Choroid plexus epithelial cell (primary cell): Measurements from ENCODE around the gene EBLN1.
A peak's percentile ranks its signal among the peaks of the same experiment; 100 is the strongest.

Experiments
- DNase-seq: peaks from one replicate; pipeline ENCODE4 v3.0.0-alpha.2; 2010; ENCODE audit warnings: low read depth
- H3K4me3 ChIP-seq: 2 replicates; pipeline ENCODE4 v1.5.1; 2011; ENCODE audit warnings: low read depth, mild to moderate bottlenecking, control low read depth, low read length, moderate library complexity
- TF ChIP-seq, protein P1 (sequence below): conservative IDR thresholded peaks from 2 replicates; pipeline ENCODE4 v1.5.1; 2011; ENCODE audit warnings: low read depth, mild to moderate bottlenecking, control low read depth, inconsistent platforms, low read length, moderate library complexity

The EBLN1 gene

DNA sequence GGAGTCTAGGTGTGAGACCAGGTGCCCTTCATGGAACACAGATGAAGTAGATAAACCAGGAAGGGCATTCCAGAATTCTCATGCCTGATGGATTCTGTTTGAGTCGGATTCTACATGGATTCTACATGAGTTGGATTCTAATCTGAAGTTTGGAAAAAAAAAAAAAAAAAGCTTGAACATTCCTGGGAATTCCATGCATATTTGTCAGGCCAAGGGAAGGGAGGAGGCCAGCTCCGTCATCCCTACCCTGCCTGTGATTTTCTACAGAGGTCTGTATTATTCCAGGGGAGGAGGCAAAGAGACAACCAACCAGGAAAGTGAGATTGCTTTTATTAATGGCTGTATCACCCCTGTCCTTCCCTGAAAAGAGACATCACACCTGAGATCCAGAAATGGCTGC is 27.8 kb upstream of the EBLN1 start:
- DNase-seq: no peak
- H3K4me3 ChIP-seq: no peak overlapping the region
- TF ChIP-seq, protein P1, sequence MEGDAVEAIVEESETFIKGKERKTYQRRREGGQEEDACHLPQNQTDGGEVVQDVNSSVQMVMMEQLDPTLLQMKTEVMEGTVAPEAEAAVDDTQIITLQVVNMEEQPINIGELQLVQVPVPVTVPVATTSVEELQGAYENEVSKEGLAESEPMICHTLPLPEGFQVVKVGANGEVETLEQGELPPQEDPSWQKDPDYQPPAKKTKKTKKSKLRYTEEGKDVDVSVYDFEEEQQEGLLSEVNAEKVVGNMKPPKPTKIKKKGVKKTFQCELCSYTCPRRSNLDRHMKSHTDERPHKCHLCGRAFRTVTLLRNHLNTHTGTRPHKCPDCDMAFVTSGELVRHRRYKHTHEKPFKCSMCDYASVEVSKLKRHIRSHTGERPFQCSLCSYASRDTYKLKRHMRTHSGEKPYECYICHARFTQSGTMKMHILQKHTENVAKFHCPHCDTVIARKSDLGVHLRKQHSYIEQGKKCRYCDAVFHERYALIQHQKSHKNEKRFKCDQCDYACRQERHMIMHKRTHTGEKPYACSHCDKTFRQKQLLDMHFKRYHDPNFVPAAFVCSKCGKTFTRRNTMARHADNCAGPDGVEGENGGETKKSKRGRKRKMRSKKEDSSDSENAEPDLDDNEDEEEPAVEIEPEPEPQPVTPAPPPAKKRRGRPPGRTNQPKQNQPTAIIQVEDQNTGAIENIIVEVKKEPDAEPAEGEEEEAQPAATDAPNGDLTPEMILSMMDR: no peak

DNA sequence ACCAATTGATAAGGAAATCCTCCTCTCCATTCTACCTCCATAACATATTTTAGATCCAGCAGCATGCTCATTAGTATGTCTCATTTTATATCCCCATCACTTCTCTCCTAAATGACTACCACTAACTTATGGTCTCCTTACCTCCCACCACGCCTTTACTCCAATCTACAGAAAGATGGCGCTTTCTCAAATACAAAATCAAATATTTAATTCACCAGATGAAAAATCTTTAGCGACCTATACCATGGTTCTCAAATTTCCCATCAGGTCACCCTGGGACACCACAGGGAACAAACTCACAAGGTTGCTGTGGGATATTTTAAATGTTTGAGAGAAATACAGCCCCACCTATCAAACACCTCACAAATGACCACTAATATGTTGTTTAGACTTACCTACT is 27.0 kb upstream of the EBLN1 start:
- H3K4me3 ChIP-seq: no peak overlapping the region
- TF ChIP-seq, protein P1: no peak

DNA sequence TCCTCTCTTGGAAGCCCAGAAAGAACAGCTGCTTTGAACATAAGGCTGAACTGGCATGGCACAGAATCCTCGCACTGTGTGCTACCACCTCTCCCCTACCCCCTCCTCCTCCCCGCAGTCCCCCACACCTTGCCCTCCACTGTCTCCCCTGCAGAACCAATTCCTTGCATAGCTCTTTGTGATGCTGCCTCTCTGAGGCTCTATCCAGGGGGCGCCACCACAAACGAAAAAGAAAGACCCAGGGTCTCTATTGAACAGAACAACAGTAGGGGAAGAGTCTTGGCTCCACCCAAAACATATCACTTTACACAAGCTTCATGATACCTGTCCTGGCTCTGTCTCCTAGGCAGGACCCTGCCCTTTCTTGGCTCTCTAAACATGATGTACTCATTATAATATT is 26.2 kb upstream of the EBLN1 start:
- DNase-seq: no peak
- H3K4me3 ChIP-seq: no peak overlapping the region
- TF ChIP-seq, protein P1: peak; percentile 27

More for the DNA sequence above, 27.0 kb upstream of the EBLN1 start:
- no peak for DNase-seq

DNA sequence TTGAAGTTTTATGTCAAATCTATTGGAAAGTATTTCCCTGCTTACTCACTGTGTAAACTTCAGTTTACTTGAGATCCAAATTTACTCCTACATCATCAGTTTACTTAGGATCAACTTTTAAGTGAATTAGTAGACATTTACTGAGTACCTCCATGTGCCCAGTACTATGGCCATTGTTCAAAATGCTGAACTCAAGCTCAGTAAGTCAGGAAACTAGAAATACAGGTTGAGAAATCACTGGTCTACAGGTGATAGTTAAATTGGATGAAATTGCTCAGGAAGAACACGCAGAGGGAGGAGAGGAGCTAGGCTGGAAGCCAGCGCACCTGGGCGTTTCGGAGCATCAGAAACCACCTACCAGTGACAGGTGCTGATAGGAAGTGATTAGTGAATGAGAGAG is 25.5 kb upstream of the EBLN1 start:
- TF ChIP-seq, protein P1: no peak
- H3K4me3 ChIP-seq: no peak overlapping the region
- no peak for DNase-seq

DNA sequence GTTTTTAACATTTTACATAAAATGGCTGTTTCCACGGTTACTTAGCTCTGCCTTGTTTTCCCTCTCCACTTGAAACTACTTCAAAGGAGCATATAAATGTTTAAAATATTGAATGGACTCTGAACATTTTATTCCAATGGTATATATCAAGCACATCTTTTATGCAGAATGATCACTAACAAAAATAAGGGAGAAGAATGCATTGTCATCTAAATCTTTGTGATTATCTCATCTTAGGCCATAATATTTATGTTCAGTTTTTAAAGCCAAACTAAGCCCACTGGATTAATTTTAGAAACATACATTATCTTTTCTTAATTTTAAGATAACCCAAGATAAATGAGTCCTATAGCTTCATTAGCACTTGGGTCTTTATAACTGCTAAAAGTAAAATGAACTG is 13.4 kb upstream of the EBLN1 start:
- DNase-seq: no peak
- no peak overlapping the region for H3K4me3 ChIP-seq
- TF ChIP-seq, protein P1: no peak

DNA sequence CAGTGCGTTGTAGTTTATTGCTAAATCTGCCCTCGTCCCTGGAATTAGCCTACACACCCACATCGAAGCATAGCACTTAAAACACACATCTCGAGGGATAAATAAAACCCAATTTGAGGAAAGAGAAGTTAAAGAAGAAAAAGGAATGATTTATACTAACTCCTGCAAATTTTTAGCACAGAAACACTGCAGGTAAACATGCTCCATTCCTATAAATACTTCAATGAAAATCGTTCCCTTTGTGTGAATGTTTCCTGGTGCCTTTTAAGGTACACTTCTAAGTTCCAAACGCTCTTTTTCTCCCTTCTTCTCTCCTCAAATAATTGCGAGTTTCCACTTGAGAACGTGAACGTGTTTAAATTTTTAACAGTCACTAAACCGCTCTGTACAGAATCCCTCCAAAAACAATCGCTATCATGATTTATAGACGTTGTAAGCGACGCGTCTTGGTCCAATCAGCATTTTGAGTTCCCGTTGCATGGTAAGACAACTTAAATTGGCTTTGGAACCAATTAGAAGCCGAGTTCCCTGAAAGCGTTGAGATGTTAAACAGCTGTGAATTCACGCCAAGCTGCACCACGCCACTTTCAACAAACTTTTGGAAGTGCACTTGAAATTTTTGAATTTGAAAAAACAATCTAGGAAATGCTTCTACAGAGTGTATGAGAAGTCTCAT is 12.5 kb upstream of the EBLN1 start:
- H3K4me3 ChIP-seq: peak overlapping the region; percentile 71
- TF ChIP-seq, protein P1: no peak
- peak; percentile 71 for DNase-seq

DNA sequence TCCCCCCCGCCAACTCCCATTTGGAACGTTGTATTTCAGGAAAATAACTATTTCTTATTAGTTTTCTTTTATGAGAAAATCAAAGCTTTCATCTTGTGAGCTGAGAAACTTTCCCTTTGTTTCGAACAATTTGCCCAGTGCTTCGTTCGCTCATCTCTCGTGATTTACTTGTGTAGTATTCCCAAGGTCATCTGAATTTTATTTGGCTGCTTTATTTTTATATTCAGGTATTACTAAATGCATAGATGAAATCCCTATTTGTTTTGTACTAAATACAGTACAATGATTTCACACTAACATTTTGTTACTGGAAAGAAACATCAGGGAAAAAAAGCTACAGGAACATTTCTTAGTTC is 12.0 kb upstream of the EBLN1 start:
- TF ChIP-seq, protein P1: no peak
- peak; percentile 19 for DNase-seq
- peak overlapping the region; percentile 71 for H3K4me3 ChIP-seq
